ENCODE results near the gene COPS2. TPM values are rescaled to one million over a fixed set of nuclear protein-coding genes. Genes with fewer than 3 reads are reported as not detected.
A peak's percentile ranks its signal among the peaks of the same experiment; 100 is the strongest.

The COPS2 gene
- total and polyA plus RNA-seq, 2 of the 13 experiments (the other 11 are each of a cell fraction or from before 2014, with no cell fraction given): 37.8 to 66.3 TPM

GRCh38 chr15:49155110-49155833 is at the start of gene COPS2 (continued):
- TF ChIP-seq PRDM10 (CRISPR knock-in tag; IDR thresholded peaks at IDR 0.05; ENCODE audit: low read depth) (peak; percentile 97), RCOR2 (CRISPR knock-in tag; IDR thresholded peaks at IDR 0.05) (no peak), LBX2 (CRISPR knock-in tag; IDR thresholded peaks at IDR 0.05; ENCODE audit: borderline replicate concordance) (no peak; the same call in 1 of the 2 replicates)

- no peak overlapping the region for H3K4me2 ChIP-seq (ENCODE audit: low read depth, low read length)
- H4K20me1 ChIP-seq (ENCODE audit: insufficient read depth, low read length): no peaks in the 10 kb centered on the region
- ChIA-PET CTCF (ENCODE audit: low intra/inter-chr PET ratio, low total read pairs) (no interaction called here), POLR2A (no interaction called here)
- ATAC-seq (no peak), DNase-seq (ENCODE audit: low spot score) (no peak), FAIRE-seq (no peak)
- no peak overlapping the region for H3K27ac ChIP-seq (ENCODE audit: extremely low read length, insufficient read depth, low read length)
- H3K36me3 ChIP-seq (replicated peaks in 1 of 2; ENCODE audit: control insufficient read depth in 1 of 2, insufficient read depth in 2 of 2, low read length in 2 of 2): peaks cover 0 to 6% of the 10 kb centered on the region in 2 experiments; a peak in 1 of 5 replicates
- no peaks in the 10 kb centered on the region for H3K27me3 ChIP-seq (ENCODE audit: control insufficient read depth in 1 of 2, insufficient read depth in 2 of 2, low read length in 2 of 2)
- H3K4me1 ChIP-seq (ENCODE audit: insufficient read depth, low read length): peaks cover 7% of the 10 kb centered on the region
- in situ Hi-C loops (cut with HindIII; ENCODE audit: extremely low pct_ligation_motif_present, low pct_unique_long_range_greater_than_20kb) (no loop called here), intact Hi-C loops (cut with micrococcal nuclease; ENCODE audit: unreplicated experiment) (no loop called here)
- H3K79me2 ChIP-seq (ENCODE audit: insufficient read depth, low read length): no peaks in the 10 kb centered on the region
- no peak overlapping the region for H3K4me3 ChIP-seq (replicated peaks in 1 of 3; ENCODE audit: insufficient read depth in 1 of 3, low read depth in 2 of 3, low read length in 3 of 3)
- H3K9ac ChIP-seq (ENCODE audit: insufficient read depth, low read depth, low read length): no peak overlapping the region
- WGBS (ENCODE audit: low lambda C conversion rate): 95% methylated on average over 3 of the region's 3 CpGs
- no peak for TF ChIP-seq SNAPC2 (CRISPR knock-in tag; IDR thresholded peaks at IDR 0.05)
- TF ChIP-seq ZNF672 (CRISPR knock-in tag; IDR thresholded peaks at IDR 0.05): no peak
- TF ChIP-seq RNF219 (CRISPR knock-in tag; IDR thresholded peaks at IDR 0.05): no peak
- TF ChIP-seq BCL6 (CRISPR knock-in tag; IDR thresholded peaks at IDR 0.05): no peak
- no peak for TF ChIP-seq MXD4 (CRISPR knock-in tag; IDR thresholded peaks at IDR 0.05)
- TF ChIP-seq ZNF615 (CRISPR knock-in tag; IDR thresholded peaks at IDR 0.05; ENCODE audit: borderline replicate concordance): no peak
- H3K9me3 ChIP-seq (ENCODE audit: low read length): no peaks in the 10 kb centered on the region
- no peak overlapping the region for H2AFZ ChIP-seq (ENCODE audit: low read length)
- no TSS peak for BruUV-seq (replicated peaks)
These were observed 44.9 kb upstream of the COPS2 start for GRCh38 chr15:49200347-49200746.

Data from HepG2 (cell line).